GM18505 (cell line): ENCODE results near the gene LANCL2.
"Not testable (repeated sequence)": the region's sequence is repeated elsewhere in the genome, so short reads cannot be mapped to it uniquely, and the experiment has no call there.

Experiments used
- ATAC-seq: cut with Tn5 transposase; IDR thresholded peaks from one replicate; pipeline ENCODE4 v1.9.1; 2021; ENCODE audit not compliant: unreplicated experiment
- POLR2A ChIP-seq: IDR thresholded peaks from 4 replicates; pipeline ENCODE4 v1.6.1; 2011; ENCODE audit warnings: borderline replicate concordance; ENCODE audit not compliant: insufficient read depth, insufficient read length; ENCODE audit errors: extremely low read depth

LANCL2 gene

GRCh38 chr7:55345292-55345691, 19.8 kb upstream of the LANCL2 start:
- TF ChIP-seq POLR2A: no peak
- ATAC-seq: no peak

- no peak for ATAC-seq
- no peak for TF ChIP-seq POLR2A
Measured at GRCh38 chr7:55348502-55348901, 16.6 kb upstream of the LANCL2 start.

- no peak for TF ChIP-seq POLR2A
- no peak for ATAC-seq
Measured at GRCh38 chr7:55349121-55349520, 16.0 kb upstream of the LANCL2 start.

GRCh38 chr7:55350281-55350680, 14.9 kb upstream of the LANCL2 start:
- ATAC-seq: no peak
- no peak for TF ChIP-seq POLR2A

GRCh38 chr7:55351263-55351662, 13.9 kb upstream of the LANCL2 start:
- ATAC-seq: no peak
- TF ChIP-seq POLR2A: no peak

GRCh38 chr7:55352947-55353273, 12.2 kb upstream of the LANCL2 start:
- ATAC-seq: not testable (repeated sequence)

- TF ChIP-seq POLR2A: no peak
- ATAC-seq: no peak
Measured at GRCh38 chr7:55360486-55360885, 4.7 kb upstream of the LANCL2 start.

GRCh38 chr7:55361560-55361959, 3.6 kb upstream of the LANCL2 start:
- ATAC-seq: no peak
- TF ChIP-seq POLR2A: no peak

GRCh38 chr7:55362927-55363326, 2.2 kb upstream of the LANCL2 start:
- no peak for TF ChIP-seq POLR2A
- ATAC-seq: no peak

- TF ChIP-seq POLR2A: no peak
- ATAC-seq: no peak
Measured at GRCh38 chr7:55363386-55364170, 1.6 kb upstream of the LANCL2 start.

- TF ChIP-seq POLR2A: peak; percentile 83
- ATAC-seq: peak; percentile 82
Measured at GRCh38 chr7:55365675-55366460, 731 bp downstream of the LANCL2 start.

GRCh38 chr7:55366461-55367070, 1.4 kb downstream of the LANCL2 start:
- ATAC-seq: peak; percentile 13
- no peak for TF ChIP-seq POLR2A

GRCh38 chr7:55367283-55367840, 2.2 kb downstream of the LANCL2 start:
- no peak for TF ChIP-seq POLR2A
- no peak for ATAC-seq
